H54 (cell line): ENCODE measurements around the gene LCN1.
"Not testable (repeated sequence)": the region's sequence is repeated elsewhere in the genome, so short reads cannot be mapped to it uniquely, and the experiment has no call there.

Experiments
- DNase-seq: peaks from one replicate; pipeline ENCODE4 v3.0.0; 2011; ENCODE audit warnings: low spot score, mixed read lengths; ENCODE audit not compliant: insufficient read length
- FAIRE-seq: peaks from 3 replicates; lab custom pipeline; 2011; peaks lifted over from hg19 to GRCh38; lab: Jason Lieb, UNC
- POLR2A ChIP-seq: IDR thresholded peaks from 2 replicates; pipeline ENCODE4 v1.6.1; 2011; ENCODE audit warnings: low read depth, mild to moderate bottlenecking, low read length

Gene LCN1

GRCh38 chr9:135526730-135527571, 5.7 kb downstream of the LCN1 start:
- DNase-seq = no peak
- FAIRE-seq = no peak
- TF ChIP-seq POLR2A = no peak

- DNase-seq, FAIRE-seq: not testable (repeated sequence)
Observed at GRCh38 chr9:135528842-135529435, 7.7 kb downstream of the LCN1 start.

GRCh38 chr9:135530146-135530545, 8.9 kb downstream of the LCN1 start:
- no peak for FAIRE-seq
- no peak for DNase-seq
- no peak for TF ChIP-seq POLR2A

GRCh38 chr9:135531096-135531495, 9.9 kb downstream of the LCN1 start:
- DNase-seq (no peak), FAIRE-seq (no peak)
- no peak for TF ChIP-seq POLR2A

GRCh38 chr9:135533113-135533512, 11.9 kb downstream of the LCN1 start:
- DNase-seq = no peak
- no peak for TF ChIP-seq POLR2A
- no peak for FAIRE-seq

GRCh38 chr9:135533674-135534073, 12.4 kb downstream of the LCN1 start:
- DNase-seq = no peak
- TF ChIP-seq POLR2A = no peak
- FAIRE-seq = no peak

- FAIRE-seq, DNase-seq: not testable (repeated sequence)
Observed at GRCh38 chr9:135534192-135534711, 13.0 kb downstream of the LCN1 start.

- DNase-seq, FAIRE-seq: not testable (repeated sequence)
Observed at GRCh38 chr9:135534826-135535225, 13.6 kb downstream of the LCN1 start.

- not testable (repeated sequence) for DNase-seq, FAIRE-seq
Observed at GRCh38 chr9:135535631-135536030, 14.4 kb downstream of the LCN1 start.

GRCh38 chr9:135536216-135536615, 15.0 kb downstream of the LCN1 start:
- FAIRE-seq (no peak), DNase-seq (no peak)
- no peak for TF ChIP-seq POLR2A

GRCh38 chr9:135543262-135543894, 22.1 kb downstream of the LCN1 start:
- not testable (repeated sequence) for FAIRE-seq, DNase-seq

- TF ChIP-seq POLR2A = no peak
- no peak for DNase-seq
- FAIRE-seq = no peak
Observed at GRCh38 chr9:135544981-135545635, 23.9 kb downstream of the LCN1 start.

GRCh38 chr9:135545646-135546176, 24.5 kb downstream of the LCN1 start, which contains the start of gene OBP2A:
TSS of gene OBP2A (plus strand) at chr9:135546126. CDS start at chr9:135546181, 55 bp downstream.
- DNase-seq, FAIRE-seq: not testable (repeated sequence)

GRCh38 chr9:135546792-135547617, 25.8 kb downstream of the LCN1 start:
- FAIRE-seq, DNase-seq: not testable (repeated sequence)
